HG03097 (cell line): ENCODE results near the gene LRRC2.
"Not testable (repeated sequence)": the region's sequence is repeated elsewhere in the genome, so short reads cannot be mapped to it uniquely, and the experiment has no call there.

Source experiments
- ATAC-seq: cut with Tn5 transposase; IDR thresholded peaks from one replicate; pipeline ENCODE4 v1.9.1; 2021; ENCODE audit not compliant: unreplicated experiment, low FRiP score

Gene LRRC2

GRCh38 chr3:46501702-46502101 lies 64.4 kb downstream of the LRRC2 start:
- ATAC-seq, result no peak

GRCh38 chr3:46500656-46501635 lies 65.2 kb downstream of the LRRC2 start:
- no peak for ATAC-seq

- ATAC-seq, result no peak
Measured at GRCh38 chr3:46498916-46499519, 67.1 kb downstream of the LRRC2 start.

GRCh38 chr3:46497556-46498265 lies 68.4 kb downstream of the LRRC2 start, which contains the start of gene RTP3:
Gene RTP3 (plus strand): TSS chr3:46497976. CDS start chr3:46498063, 87 bp downstream.
- ATAC-seq, result no peak

GRCh38 chr3:46496746-46497555 lies 69.2 kb downstream of the LRRC2 start:
- no peak for ATAC-seq

GRCh38 chr3:46495901-46496456 lies 70.1 kb downstream of the LRRC2 start:
- ATAC-seq, result no peak

GRCh38 chr3:46494491-46494890 lies 71.6 kb downstream of the LRRC2 start:
- not testable (repeated sequence) for ATAC-seq

- ATAC-seq, result no peak
Measured at GRCh38 chr3:46492890-46493547, 73.1 kb downstream of the LRRC2 start.

- no peak for ATAC-seq
Measured at GRCh38 chr3:46491089-46492070, 74.7 kb downstream of the LRRC2 start.

- ATAC-seq, result no peak
Measured at GRCh38 chr3:46490338-46491084, 75.6 kb downstream of the LRRC2 start.

GRCh38 chr3:46489875-46490274 lies 76.2 kb downstream of the LRRC2 start:
- ATAC-seq, result no peak

- ATAC-seq, result no peak
Measured at GRCh38 chr3:46489381-46489780, 76.7 kb downstream of the LRRC2 start.

GRCh38 chr3:46488735-46489361 lies 77.3 kb downstream of the LRRC2 start:
- no peak for ATAC-seq

GRCh38 chr3:46485779-46486175 lies 80.3 kb downstream of the LRRC2 start:
- no peak for ATAC-seq

GRCh38 chr3:46484911-46485778 lies 81.0 kb downstream of the LRRC2 start:
- ATAC-seq, result no peak

- ATAC-seq, result no peak
Measured at GRCh38 chr3:46484388-46484787, 81.7 kb downstream of the LRRC2 start.
